ENCODE data around the gene DOCK2.

GRCh38 chr5:169706071-169706470 lies 69.0 kb downstream of the DOCK2 start:
- TF ChIP-seq, protein P1, sequence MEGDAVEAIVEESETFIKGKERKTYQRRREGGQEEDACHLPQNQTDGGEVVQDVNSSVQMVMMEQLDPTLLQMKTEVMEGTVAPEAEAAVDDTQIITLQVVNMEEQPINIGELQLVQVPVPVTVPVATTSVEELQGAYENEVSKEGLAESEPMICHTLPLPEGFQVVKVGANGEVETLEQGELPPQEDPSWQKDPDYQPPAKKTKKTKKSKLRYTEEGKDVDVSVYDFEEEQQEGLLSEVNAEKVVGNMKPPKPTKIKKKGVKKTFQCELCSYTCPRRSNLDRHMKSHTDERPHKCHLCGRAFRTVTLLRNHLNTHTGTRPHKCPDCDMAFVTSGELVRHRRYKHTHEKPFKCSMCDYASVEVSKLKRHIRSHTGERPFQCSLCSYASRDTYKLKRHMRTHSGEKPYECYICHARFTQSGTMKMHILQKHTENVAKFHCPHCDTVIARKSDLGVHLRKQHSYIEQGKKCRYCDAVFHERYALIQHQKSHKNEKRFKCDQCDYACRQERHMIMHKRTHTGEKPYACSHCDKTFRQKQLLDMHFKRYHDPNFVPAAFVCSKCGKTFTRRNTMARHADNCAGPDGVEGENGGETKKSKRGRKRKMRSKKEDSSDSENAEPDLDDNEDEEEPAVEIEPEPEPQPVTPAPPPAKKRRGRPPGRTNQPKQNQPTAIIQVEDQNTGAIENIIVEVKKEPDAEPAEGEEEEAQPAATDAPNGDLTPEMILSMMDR (IDR thresholded peaks at IDR 0.05 in 4 of 5, conservative IDR thresholded peaks at IDR 0.05 in 1 of 5): no peak
- no peak for TF ChIP-seq POLR2A (IDR thresholded peaks at IDR 0.05)
